HL-60 (cell line): ENCODE measurements around the gene PLS3.

Source experiments
- DNase-seq, 2 experiments: peaks; one replicate each; pipeline ENCODE4 v3.0.0-alpha.2; 2010 to 2020; ENCODE audit warnings: low read depth in 1 of 2, low spot score in 1 of 2
- H3K27ac ChIP-seq: fragments of 250-450 bp; sonication (Bioruptor Pico); replicated peaks from 2 replicates; pipeline ENCODE4 v1.5.1; 2020; ENCODE audit warnings: mild to moderate bottlenecking, moderate library complexity
- H3K27me3 ChIP-seq: fragments of 250-450 bp; sonication (Bioruptor Pico); 2 replicates; pipeline ENCODE4 v1.5.1; 2021; ENCODE audit warnings: mild to moderate bottlenecking, moderate library complexity; ENCODE audit not compliant: insufficient read depth, poor library complexity, severe bottlenecking
- H3K4me3 ChIP-seq: replicated peaks from 2 replicates; pipeline ENCODE4 v1.5.1; 2011; ENCODE audit warnings: mild to moderate bottlenecking, control low read depth, low read length; ENCODE audit not compliant: insufficient read depth
- GABPA ChIP-seq: IDR thresholded peaks from 2 replicates; pipeline ENCODE4 v1.6.1; 2012; ENCODE audit warnings: low read depth
- POLR2AphosphoS5 ChIP-seq: IDR thresholded peaks from 2 replicates; pipeline ENCODE4 v1.6.1; 2012; ENCODE audit warnings: low read depth
- SPI1 ChIP-seq: IDR thresholded peaks from 2 replicates; pipeline ENCODE4 v1.6.1; 2012; ENCODE audit warnings: low read depth, mild to moderate bottlenecking, borderline replicate concordance
- TF ChIP-seq, protein P1 (sequence below): IDR thresholded peaks from 2 replicates; pipeline ENCODE4 v1.6.1; 2012; ENCODE audit warnings: low read depth; ENCODE audit not compliant: insufficient replicate concordance
- TF ChIP-seq, protein P2 (sequence below): IDR thresholded peaks from one replicate; pipeline ENCODE4 v1.5.1; 2011; ENCODE audit warnings: low read length, control low read depth, inconsistent platforms; ENCODE audit not compliant: insufficient read depth

Gene PLS3

DNA sequence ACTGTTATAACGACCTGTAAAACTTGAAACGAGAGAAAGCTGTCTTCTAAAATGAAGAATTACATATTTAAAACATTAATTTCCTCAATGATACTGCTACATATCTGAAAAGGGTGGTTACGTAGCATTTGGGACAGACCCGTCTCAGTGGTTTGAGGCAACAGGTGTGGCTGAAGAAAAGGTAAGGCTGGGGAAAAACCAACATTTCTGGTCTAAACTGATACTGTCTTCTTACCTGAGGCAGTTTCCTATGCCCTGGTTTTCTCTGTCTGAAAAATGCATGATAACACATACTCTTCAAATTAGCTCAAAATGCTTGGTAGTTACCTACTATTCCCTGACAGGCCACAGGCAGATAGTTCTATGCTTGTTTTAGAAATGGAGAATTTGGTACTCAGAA lies 30.4 kb downstream of the PLS3 start:
- H3K27me3 ChIP-seq: peaks cover 4% of the 10 kb centered on the region
- TF ChIP-seq, protein P1, sequence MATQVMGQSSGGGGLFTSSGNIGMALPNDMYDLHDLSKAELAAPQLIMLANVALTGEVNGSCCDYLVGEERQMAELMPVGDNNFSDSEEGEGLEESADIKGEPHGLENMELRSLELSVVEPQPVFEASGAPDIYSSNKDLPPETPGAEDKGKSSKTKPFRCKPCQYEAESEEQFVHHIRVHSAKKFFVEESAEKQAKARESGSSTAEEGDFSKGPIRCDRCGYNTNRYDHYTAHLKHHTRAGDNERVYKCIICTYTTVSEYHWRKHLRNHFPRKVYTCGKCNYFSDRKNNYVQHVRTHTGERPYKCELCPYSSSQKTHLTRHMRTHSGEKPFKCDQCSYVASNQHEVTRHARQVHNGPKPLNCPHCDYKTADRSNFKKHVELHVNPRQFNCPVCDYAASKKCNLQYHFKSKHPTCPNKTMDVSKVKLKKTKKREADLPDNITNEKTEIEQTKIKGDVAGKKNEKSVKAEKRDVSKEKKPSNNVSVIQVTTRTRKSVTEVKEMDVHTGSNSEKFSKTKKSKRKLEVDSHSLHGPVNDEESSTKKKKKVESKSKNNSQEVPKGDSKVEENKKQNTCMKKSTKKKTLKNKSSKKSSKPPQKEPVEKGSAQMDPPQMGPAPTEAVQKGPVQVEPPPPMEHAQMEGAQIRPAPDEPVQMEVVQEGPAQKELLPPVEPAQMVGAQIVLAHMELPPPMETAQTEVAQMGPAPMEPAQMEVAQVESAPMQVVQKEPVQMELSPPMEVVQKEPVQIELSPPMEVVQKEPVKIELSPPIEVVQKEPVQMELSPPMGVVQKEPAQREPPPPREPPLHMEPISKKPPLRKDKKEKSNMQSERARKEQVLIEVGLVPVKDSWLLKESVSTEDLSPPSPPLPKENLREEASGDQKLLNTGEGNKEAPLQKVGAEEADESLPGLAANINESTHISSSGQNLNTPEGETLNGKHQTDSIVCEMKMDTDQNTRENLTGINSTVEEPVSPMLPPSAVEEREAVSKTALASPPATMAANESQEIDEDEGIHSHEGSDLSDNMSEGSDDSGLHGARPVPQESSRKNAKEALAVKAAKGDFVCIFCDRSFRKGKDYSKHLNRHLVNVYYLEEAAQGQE: no peak
- TF ChIP-seq, protein P2, sequence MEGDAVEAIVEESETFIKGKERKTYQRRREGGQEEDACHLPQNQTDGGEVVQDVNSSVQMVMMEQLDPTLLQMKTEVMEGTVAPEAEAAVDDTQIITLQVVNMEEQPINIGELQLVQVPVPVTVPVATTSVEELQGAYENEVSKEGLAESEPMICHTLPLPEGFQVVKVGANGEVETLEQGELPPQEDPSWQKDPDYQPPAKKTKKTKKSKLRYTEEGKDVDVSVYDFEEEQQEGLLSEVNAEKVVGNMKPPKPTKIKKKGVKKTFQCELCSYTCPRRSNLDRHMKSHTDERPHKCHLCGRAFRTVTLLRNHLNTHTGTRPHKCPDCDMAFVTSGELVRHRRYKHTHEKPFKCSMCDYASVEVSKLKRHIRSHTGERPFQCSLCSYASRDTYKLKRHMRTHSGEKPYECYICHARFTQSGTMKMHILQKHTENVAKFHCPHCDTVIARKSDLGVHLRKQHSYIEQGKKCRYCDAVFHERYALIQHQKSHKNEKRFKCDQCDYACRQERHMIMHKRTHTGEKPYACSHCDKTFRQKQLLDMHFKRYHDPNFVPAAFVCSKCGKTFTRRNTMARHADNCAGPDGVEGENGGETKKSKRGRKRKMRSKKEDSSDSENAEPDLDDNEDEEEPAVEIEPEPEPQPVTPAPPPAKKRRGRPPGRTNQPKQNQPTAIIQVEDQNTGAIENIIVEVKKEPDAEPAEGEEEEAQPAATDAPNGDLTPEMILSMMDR: no peak
- TF ChIP-seq POLR2AphosphoS5: no peak
- no peak for TF ChIP-seq SPI1
- no peak for TF ChIP-seq GABPA
- H3K27ac ChIP-seq: no peak overlapping the region
- H3K4me3 ChIP-seq: no peak overlapping the region
- DNase-seq: no peak

DNA sequence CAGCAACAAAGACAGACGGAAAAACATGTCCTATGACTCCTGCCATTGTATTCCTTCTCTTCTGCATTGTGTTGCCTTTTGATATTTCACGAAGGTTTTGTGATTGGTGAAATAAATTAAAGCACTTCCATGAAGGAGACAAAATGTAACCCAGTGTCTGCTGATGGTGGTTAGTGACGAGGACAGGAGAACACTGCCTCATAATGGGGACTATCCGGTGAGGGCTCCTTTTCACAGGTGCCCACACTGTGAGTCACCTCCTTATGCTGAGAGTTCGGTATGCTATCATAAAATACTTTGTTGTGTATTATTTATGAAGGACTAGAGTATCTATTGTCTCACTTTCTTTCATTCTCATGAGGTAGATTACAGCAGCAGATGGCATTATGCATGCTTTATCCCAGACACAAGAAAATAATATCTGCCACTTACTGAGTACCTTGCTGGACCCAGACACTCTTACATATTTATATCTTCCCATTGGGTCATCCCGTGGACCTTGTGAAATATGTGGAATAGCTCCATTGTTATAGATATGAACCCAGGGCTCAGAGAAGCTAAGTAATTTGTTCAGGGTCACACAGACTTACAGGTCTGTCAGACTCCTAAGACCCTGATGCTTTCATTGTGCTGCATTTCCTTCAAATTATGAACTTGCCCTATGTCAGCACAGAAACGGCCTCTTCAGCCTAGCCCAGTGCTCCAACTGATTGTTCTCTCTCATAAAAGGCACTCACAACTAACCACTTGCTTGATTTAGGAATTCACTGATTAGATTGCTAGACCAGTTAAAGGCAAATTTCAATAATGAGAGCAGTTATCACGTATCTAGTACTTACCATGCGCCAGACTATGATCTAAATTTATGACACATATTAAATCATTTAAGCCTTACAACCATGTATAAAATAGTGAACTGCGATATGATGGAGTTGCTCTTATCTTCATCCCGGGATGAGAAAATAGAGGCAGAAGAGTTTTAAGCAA lies 31.2 kb downstream of the PLS3 start:
- Histone ChIP-seq H3K27me3 (peaks cover 4% of the 10 kb centered on the region), H3K27ac (no peak overlapping the region), H3K4me3 (no peak overlapping the region)
- DNase-seq: no peak
- TF ChIP-seq, protein P2: no peak
- TF ChIP-seq POLR2AphosphoS5 (no peak), SPI1 (no peak)

DNA sequence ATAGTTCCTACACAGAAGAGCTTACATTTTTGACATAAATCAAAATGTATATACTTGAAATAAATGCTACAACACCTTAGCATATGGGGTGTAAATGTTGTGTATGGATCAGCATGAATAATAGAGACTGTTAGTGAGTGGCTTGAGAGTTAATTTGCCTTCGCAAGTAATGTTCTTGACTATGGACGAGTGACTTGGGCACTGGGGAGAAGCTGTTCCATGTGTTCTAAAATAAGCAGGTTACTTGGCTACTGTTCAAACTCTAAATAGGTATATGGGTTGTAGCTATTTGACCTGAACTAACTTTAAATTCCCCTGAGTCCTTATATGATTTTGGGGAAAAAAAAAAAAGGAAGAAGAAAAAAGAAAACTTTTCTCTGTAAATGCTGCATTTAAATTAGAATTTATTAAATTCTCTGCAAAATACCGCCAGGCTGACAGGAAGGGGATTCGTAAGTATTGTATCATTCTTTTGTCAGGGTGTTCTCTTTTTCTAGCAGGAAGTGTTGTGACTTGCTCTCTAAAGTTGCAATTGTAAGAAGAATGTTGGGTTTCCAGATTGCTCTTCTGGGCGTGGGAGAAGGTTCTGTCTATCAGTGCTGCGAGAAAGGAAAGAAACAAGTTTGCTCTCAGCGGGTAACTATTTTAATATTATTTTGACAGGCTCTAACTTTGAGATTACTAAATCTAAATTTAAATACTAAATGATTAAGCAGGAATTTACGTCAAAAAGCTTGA lies 32.2 kb downstream of the PLS3 start:
- H3K27ac ChIP-seq: no peak overlapping the region
- H3K4me3 ChIP-seq: no peak overlapping the region
- peaks cover 4% of the 10 kb centered on the region for H3K27me3 ChIP-seq
- TF ChIP-seq, protein P2: no peak
- TF ChIP-seq GABPA (no peak), POLR2AphosphoS5 (no peak), SPI1 (no peak)
- TF ChIP-seq, protein P1: no peak
- no peak for DNase-seq
